ENCODE measurements around the gene DDOST. TPM values are rescaled to one million over a fixed set of nuclear protein-coding genes. Genes with fewer than 3 reads are reported as not detected.

The DDOST gene
- total RNA-seq, 1 donor from 2014 or later = 254 TPM

- H3K27me3 Mint-ChIP-seq = no peaks in the 10 kb centered on the region
- TF ChIP-seq CTCF (conservative IDR thresholded peaks at IDR 0.05) = no peak
- peak overlapping the region; percentile 18 for H3K27ac Mint-ChIP-seq
- no peak for DNase-seq (ENCODE audit: extremely low spot score, unreplicated experiment)
- H3K36me3 Mint-ChIP-seq = no peaks in the 10 kb centered on the region
- no peak overlapping the region for H3K4me3 Mint-ChIP-seq
- peaks cover 6% of the 10 kb centered on the region for H3K4me1 Mint-ChIP-seq (ENCODE audit: unreplicated experiment)
- H3K9me3 Mint-ChIP-seq = peaks cover 4% of the 10 kb centered on the region
These were observed 40.7 kb upstream of the DDOST start for GRCh38 chr1:20701847-20702246.

GRCh38 chr1:20701446-20701845, 40.3 kb upstream of the DDOST start:
- DNase-seq (ENCODE audit: extremely low spot score, unreplicated experiment) = no peak
- TF ChIP-seq CTCF (conservative IDR thresholded peaks at IDR 0.05) = no peak
- H3K9me3 Mint-ChIP-seq = peaks cover 4% of the 10 kb centered on the region
- H3K4me3 Mint-ChIP-seq = no peak overlapping the region
- H3K27ac Mint-ChIP-seq = peak overlapping the region; percentile 18
- peaks cover 8% of the 10 kb centered on the region for H3K4me1 Mint-ChIP-seq (ENCODE audit: unreplicated experiment)
- no peaks in the 10 kb centered on the region for H3K27me3 Mint-ChIP-seq
- no peaks in the 10 kb centered on the region for H3K36me3 Mint-ChIP-seq

- DNase-seq (ENCODE audit: extremely low spot score, unreplicated experiment) = no peak
- Mint-ChIP-seq H3K4me1 (ENCODE audit: unreplicated experiment) (peaks cover 8% of the 10 kb centered on the region), H3K27me3 (no peaks in the 10 kb centered on the region), H3K27ac (peak overlapping the region; percentile 70), H3K36me3 (no peaks in the 10 kb centered on the region), H3K4me3 (peak overlapping the region; percentile 42), H3K9me3 (peaks cover 4% of the 10 kb centered on the region)
- TF ChIP-seq CTCF (conservative IDR thresholded peaks at IDR 0.05) = no peak
These were observed 39.6 kb upstream of the DDOST start for GRCh38 chr1:20700636-20701215.

DNA sequence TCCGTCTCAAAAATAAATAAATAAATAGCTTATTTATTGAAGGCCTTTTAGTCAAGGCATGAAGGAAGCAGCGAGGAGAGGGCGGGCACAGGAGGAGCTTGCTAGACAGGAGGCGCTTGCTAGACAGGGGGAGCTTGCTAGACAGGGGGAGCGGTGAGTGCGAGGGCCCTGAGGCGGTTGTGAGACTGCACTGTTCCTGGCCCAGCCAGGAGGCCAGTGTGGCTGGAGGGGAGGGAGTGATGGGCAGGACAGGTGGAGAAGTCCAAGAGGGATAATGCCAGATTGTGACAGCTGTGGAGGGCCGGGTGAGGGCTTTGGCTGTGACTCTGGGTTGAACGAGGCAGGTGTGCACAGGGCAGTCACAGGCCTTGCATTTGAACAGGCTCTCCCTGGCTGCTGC, 38.4 kb upstream of the DDOST start:
- Mint-ChIP-seq H3K27me3 (no peaks in the 10 kb centered on the region), H3K9me3 (peaks cover 4% of the 10 kb centered on the region), H3K4me1 (ENCODE audit: unreplicated experiment) (peaks cover 8% of the 10 kb centered on the region), H3K36me3 (no peaks in the 10 kb centered on the region), H3K27ac (peak overlapping the region; percentile 94), H3K4me3 (peak overlapping the region; percentile 76)
- no peak for TF ChIP-seq CTCF (conservative IDR thresholded peaks at IDR 0.05)
- DNase-seq (ENCODE audit: extremely low spot score, unreplicated experiment) = no peak

DNA sequence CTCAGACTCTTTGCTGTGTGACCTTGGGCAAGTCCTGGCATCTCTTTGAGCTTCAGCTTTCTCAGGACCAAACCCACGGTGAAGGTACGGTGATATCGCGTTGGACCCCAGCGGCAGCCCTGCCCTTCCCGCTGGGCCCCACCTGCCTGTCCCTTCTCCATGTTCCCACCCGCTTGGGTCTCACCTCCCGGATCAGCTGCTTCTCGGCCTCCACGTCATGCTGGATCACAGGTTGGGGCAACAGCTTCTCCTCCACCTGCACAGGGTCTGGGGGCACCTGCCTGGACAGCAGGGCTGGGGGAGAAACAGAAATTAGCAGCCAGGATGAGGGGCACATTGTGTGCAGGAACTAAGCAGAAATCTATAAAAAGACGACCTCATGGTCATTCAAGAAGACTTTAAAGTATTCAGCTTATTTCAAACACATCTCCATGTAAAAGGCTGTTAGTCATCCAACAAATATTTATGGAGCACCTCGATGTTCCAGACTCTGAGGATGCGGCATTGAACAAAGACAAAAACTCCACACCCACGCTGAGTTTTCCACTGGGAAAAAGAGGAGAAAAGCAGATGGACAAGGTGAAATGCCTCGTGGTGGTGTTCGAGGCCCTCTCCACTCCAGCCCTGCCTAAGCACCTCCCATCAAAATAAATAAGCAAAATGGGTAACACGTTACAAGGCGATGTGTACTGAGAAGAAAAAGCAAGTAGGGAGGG, 37.2 kb upstream of the DDOST start:
- DNase-seq (ENCODE audit: extremely low spot score, unreplicated experiment) = no peak
- TF ChIP-seq CTCF (conservative IDR thresholded peaks at IDR 0.05) = no peak
- peaks cover 8% of the 10 kb centered on the region for H3K4me1 Mint-ChIP-seq (ENCODE audit: unreplicated experiment)
- H3K9me3 Mint-ChIP-seq = peaks cover 4% of the 10 kb centered on the region
- H3K27ac Mint-ChIP-seq = peak overlapping the region; percentile 26
- no peaks in the 10 kb centered on the region for H3K27me3 Mint-ChIP-seq
- peak overlapping the region; percentile 28 for H3K4me3 Mint-ChIP-seq
- no peaks in the 10 kb centered on the region for H3K36me3 Mint-ChIP-seq
